Measurements from ENCODE around the gene SNAPC4.
"Not testable (repeated sequence)": the region's sequence is repeated elsewhere in the genome, so short reads cannot be mapped to it uniquely, and the experiment has no call there.

Gene SNAPC4

DNA sequence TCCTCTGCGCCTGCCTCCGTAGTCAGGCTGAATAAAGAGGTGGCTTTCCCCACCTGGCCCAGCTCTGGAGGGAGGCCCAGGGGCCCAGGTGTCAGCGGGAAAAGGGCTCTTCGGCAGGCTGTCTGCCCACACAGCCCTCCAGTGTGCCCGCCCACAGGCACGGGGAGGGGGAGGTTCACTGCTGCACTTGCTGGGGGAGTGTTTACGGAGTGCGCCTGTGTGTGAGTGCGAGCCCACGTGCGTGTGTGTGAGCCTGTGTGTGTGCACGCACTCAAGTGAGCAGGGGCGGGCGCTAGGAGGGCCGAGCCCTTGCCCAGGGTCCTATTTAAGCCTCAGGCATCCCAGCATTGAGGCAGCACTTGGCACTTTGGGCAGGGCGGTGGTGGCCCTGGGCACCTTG lies 47.3 kb downstream of the SNAPC4 start:
- DNase-seq, result no peak

DNA sequence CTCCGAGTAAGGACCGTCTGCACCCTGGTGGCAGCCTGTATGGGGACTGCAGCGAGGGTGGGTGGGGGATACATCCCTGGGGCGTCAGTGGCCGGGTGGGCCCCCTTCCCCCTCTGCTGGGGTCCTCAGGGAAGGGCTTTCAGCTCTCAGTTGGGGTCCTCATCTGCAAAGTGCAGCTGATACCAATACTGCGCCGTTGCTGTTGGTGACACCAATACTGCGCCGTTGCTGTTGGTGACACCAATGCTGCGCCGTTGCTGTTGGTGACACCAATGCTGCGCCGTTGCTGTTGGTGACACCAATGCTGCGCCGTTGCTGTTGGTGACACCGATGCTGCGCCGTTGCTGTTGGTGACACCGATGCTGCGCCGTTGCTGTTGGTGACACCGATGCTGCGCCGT lies 48.1 kb downstream of the SNAPC4 start:
- not testable (repeated sequence) for DNase-seq

DNA sequence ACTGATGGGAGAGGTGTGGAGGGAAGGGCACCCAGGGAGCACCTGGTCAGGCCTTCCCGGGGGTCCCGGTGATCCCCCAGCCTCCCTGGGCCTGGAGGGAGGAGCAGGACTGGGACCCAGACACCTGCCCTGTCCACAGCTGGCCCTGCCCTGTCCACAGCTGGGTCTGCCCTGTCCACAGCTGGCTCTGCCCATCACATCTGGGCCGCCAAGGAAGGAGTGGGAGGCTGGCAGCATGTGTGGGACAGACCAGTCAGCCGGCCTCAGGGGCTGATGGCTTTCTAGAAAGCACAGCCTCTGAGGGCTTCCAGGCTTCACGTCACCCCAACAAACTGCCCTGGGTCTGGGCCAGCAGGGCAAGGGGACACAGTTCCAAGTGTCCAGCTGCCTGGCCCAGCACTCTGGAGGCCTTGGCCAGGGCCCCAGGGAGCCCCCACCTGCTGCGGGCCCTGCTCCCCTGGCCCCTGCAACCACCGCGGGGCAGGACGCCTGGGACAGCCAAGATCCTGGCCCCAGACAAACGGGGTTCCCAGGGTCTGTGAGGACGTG lies 48.6 kb downstream of the SNAPC4 start:
- no peak for DNase-seq

Data from NCI-H524 treated with DMSO at 0.1 percent for 48 hours (cell line).